OCI-LY3 (cell line): ENCODE results near the gene CNNM1.

Source experiments
- H2AFZ ChIP-seq: fragments of 200-600, 300-600 bp; shearing (Covaris generic); 2 replicates; pipeline ENCODE4 v1.6.0; 2014; ENCODE audit warnings: antibody characterized with exemption, low read depth, low read length
- H3K27ac ChIP-seq: fragments of 200-600, 300-600 bp; sonication (generic); 2 replicates; pipeline ENCODE4 v1.5.1; 2014; ENCODE audit warnings: mild to moderate bottlenecking, low read length, moderate library complexity, mixed read lengths
- H3K27me3 ChIP-seq: fragments of 200-600, 300-600 bp; sonication (generic); 2 replicates; pipeline ENCODE4 v1.6.1; 2014; ENCODE audit warnings: low read depth, low read length, mixed read lengths
- H3K36me3 ChIP-seq: fragments of 200-600, 300-600 bp; sonication (generic); replicated peaks from 2 replicates; pipeline ENCODE3; 2014; ENCODE audit warnings: low read depth, low read length, mixed read lengths
- H3K4me1 ChIP-seq: fragments of 300-600, 200-600 bp; sonication (generic); 2 replicates; pipeline ENCODE4 v1.6.1; 2014; ENCODE audit warnings: low read length, mixed read lengths
- H3K4me2 ChIP-seq: fragments of 200-600, 300-600 bp; sonication (generic); 2 replicates; pipeline ENCODE4 v1.6.1; 2014; ENCODE audit warnings: low read length, mixed read lengths
- H3K4me3 ChIP-seq: fragments of 300-600, 200-600 bp; sonication (generic); 2 replicates; pipeline ENCODE4 v1.5.1; 2014; ENCODE audit warnings: antibody characterized with exemption, mild to moderate bottlenecking, low read length, moderate library complexity
- H3K79me2 ChIP-seq: fragments of 300-600, 200-600 bp; shearing (Covaris generic); 2 replicates; pipeline ENCODE4 v1.6.1; 2014; ENCODE audit warnings: mild to moderate bottlenecking, low read length, mixed read lengths
- H3K9ac ChIP-seq: fragments of 300-600, 200-600 bp; shearing (Covaris generic); 2 replicates; pipeline ENCODE4 v1.6.0; 2014; ENCODE audit warnings: mild to moderate bottlenecking, low read length, moderate library complexity
- H3K9me3 ChIP-seq: fragments of 200-600, 300-600 bp; shearing (Covaris generic); 2 replicates; pipeline ENCODE4 v1.6.1; 2014; ENCODE audit warnings: low read length, mixed read lengths; ENCODE audit not compliant: insufficient read depth
- H4K20me1 ChIP-seq: fragments of 200-600, 300-600 bp; sonication (generic); 2 replicates; pipeline ENCODE4 v1.6.1; 2016; ENCODE audit warnings: low read length, mixed read lengths; ENCODE audit not compliant: insufficient read depth
- CTCF ChIP-seq: fragments of 200-600, 300-600 bp; sonication (generic); IDR thresholded peaks from 2 replicates; pipeline ENCODE4 v1.5.1; 2014; ENCODE audit warnings: antibody characterized with exemption, low read length, low read depth
- EZH2phosphoT487 ChIP-seq: fragments of 200-600 bp; shearing (Covaris generic); IDR thresholded peaks from 2 replicates; pipeline ENCODE4 v1.6.1; 2018; ENCODE audit warnings: antibody characterized with exemption, mixed run types, low read depth

CNNM1 gene

GRCh38 chr10:99410876-99411275 lies 81.7 kb downstream of the CNNM1 start:
- no peaks in the 10 kb centered on the region for H3K36me3 ChIP-seq
- H3K4me1 ChIP-seq = no peaks in the 10 kb centered on the region
- no peak overlapping the region for H3K9ac ChIP-seq
- no peaks in the 10 kb centered on the region for H3K9me3 ChIP-seq
- H2AFZ ChIP-seq = no peak overlapping the region
- H3K79me2 ChIP-seq = no peaks in the 10 kb centered on the region
- no peak overlapping the region for H3K4me2 ChIP-seq
- no peak overlapping the region for H3K4me3 ChIP-seq
- TF ChIP-seq CTCF (no peak), EZH2phosphoT487 (no peak)
- H3K27me3 ChIP-seq = no peaks in the 10 kb centered on the region
- H3K27ac ChIP-seq = no peak overlapping the region
- H4K20me1 ChIP-seq = no peaks in the 10 kb centered on the region

- no peaks in the 10 kb centered on the region for H3K36me3 ChIP-seq
- no peak overlapping the region for H2AFZ ChIP-seq
- H3K79me2 ChIP-seq = no peaks in the 10 kb centered on the region
- no peaks in the 10 kb centered on the region for H3K9me3 ChIP-seq
- no peak overlapping the region for H3K9ac ChIP-seq
- H3K27me3 ChIP-seq = no peaks in the 10 kb centered on the region
- H3K4me3 ChIP-seq = no peak overlapping the region
- H3K27ac ChIP-seq = no peak overlapping the region
- TF ChIP-seq EZH2phosphoT487 (no peak), CTCF (no peak)
- H4K20me1 ChIP-seq = no peaks in the 10 kb centered on the region
- H3K4me2 ChIP-seq = no peak overlapping the region
- H3K4me1 ChIP-seq = no peaks in the 10 kb centered on the region
Observed at GRCh38 chr10:99411546-99411945, 82.4 kb downstream of the CNNM1 start.

GRCh38 chr10:99412099-99412498 lies 82.9 kb downstream of the CNNM1 start:
- no peak overlapping the region for H3K4me2 ChIP-seq
- no peaks in the 10 kb centered on the region for H3K9me3 ChIP-seq
- no peak overlapping the region for H3K4me3 ChIP-seq
- TF ChIP-seq CTCF = no peak
- TF ChIP-seq EZH2phosphoT487 = no peak
- no peaks in the 10 kb centered on the region for H3K27me3 ChIP-seq
- H3K36me3 ChIP-seq = no peaks in the 10 kb centered on the region
- no peak overlapping the region for H3K9ac ChIP-seq
- H3K4me1 ChIP-seq = no peaks in the 10 kb centered on the region
- no peaks in the 10 kb centered on the region for H3K79me2 ChIP-seq
- no peaks in the 10 kb centered on the region for H4K20me1 ChIP-seq
- no peak overlapping the region for H2AFZ ChIP-seq
- no peak overlapping the region for H3K27ac ChIP-seq

DNA sequence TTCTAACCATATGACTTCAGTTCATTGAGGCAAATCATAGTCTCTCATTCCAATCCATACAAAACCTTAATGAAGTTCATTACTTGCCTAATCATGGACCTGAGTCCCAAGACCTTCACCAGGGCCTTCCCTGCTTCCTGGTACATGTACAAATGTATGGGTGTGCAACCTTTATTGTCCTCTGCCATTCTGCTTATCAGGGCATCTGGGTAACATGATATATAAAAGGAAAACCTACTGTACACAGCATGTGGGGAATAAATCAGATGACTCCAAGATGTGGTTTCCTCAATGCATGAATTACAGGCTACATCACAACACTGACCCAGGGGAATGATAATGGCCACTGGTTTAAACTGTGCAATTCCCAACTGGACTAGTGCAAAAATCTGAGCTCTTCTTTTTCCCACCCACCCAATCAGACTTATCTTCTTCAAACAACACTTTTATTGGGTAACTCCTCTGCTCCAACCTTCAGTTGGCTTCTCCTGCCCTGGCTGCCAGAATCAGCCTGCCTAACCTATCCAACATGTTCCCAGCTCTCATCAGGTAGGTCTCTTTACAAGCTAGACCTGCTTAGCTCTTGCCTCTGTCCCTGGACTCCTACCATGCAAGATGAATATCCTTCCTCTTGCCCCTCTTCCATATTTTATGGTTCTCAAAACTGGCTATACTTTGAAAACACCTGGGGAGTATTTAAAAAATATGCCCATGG lies 89.9 kb downstream of the CNNM1 start:
- no peaks in the 10 kb centered on the region for H4K20me1 ChIP-seq
- H3K9ac ChIP-seq = no peak overlapping the region
- H3K9me3 ChIP-seq = no peaks in the 10 kb centered on the region
- no peaks in the 10 kb centered on the region for H3K36me3 ChIP-seq
- TF ChIP-seq CTCF (no peak), EZH2phosphoT487 (no peak)
- no peak overlapping the region for H3K4me2 ChIP-seq
- H3K4me1 ChIP-seq = no peaks in the 10 kb centered on the region
- no peak overlapping the region for H3K4me3 ChIP-seq
- H3K27ac ChIP-seq = no peak overlapping the region
- no peak overlapping the region for H2AFZ ChIP-seq
- no peaks in the 10 kb centered on the region for H3K27me3 ChIP-seq
- H3K79me2 ChIP-seq = no peaks in the 10 kb centered on the region
